ENCODE data around the gene GATA3.

GRCh38 chr10:8037941-8038894 is 16.3 kb upstream of the GATA3 start:
- TF ChIP-seq POLR2AphosphoS5 (IDR thresholded peaks at IDR 0.05; ENCODE audit: low read depth, low read length), result no peak
- no peak for TF ChIP-seq POLR2A (IDR thresholded peaks at IDR 0.05; ENCODE audit: low read depth, low read length)
- TF ChIP-seq PAX5 (IDR thresholded peaks at IDR 0.05; ENCODE audit: insufficient read depth, low read length, severe bottlenecking), result no peak
- TF ChIP-seq TAF1 (IDR thresholded peaks at IDR 0.05; ENCODE audit: low read depth, low read length), result no peak
- TF ChIP-seq POU2F2 (IDR thresholded peaks at IDR 0.05; ENCODE audit: low read depth, low read length), result no peak
- TF ChIP-seq SPI1 (IDR thresholded peaks at IDR 0.05; ENCODE audit: low read depth, low read length), result no peak

Data from GM12891 (cell line).